Measurements from ENCODE around the gene RER1. TPM values are rescaled to one million over a fixed set of nuclear protein-coding genes. Genes with fewer than 3 reads are reported as not detected.

The RER1 gene
- total and polyA plus RNA-seq, 12 donors: 55.5 to 107 (median 77.3) TPM

GRCh38 chr1:2416403-2416802, 24.8 kb downstream of the RER1 start:
- peak overlapping the region in 1 of 10 donors; percentile 66 for H3K27ac ChIP-seq
- H3K9me3 ChIP-seq: no peaks in the 10 kb centered on the region
- 51 to 64% methylated on average over 10 to 12 of the region's 12 CpGs for WGBS, 2 donors
- intact Hi-C loops (cut with DNase I): loop anchor here in 7 of 10 donors (5.0 to 10.0 kb wide), 4 partner anchors 228 to 1008 kb away; no protein-coding TSS in a partner anchor
- peaks cover 0 to 59% (median 53%) of the 10 kb centered on the region in 7 donors for H3K27me3 ChIP-seq
- peak overlapping the region in 1 of 10 donors; percentile 47 for H3K4me3 ChIP-seq
- H3K36me3 ChIP-seq: no peaks in the 10 kb centered on the region
- ATAC-seq: no peak
- peak in 1 of 2 donors; percentile 9 for DNase-seq
- TF ChIP-seq CTCF (IDR thresholded peaks at IDR 0.05): no peak
- H3K4me1 ChIP-seq: peaks cover 3 to 28% (median 25%) of the 10 kb centered on the region in 9 donors

GRCh38 chr1:2417083-2417832, 25.6 kb downstream of the RER1 start:
- peaks cover 3 to 21% (median 18%) of the 10 kb centered on the region in 9 donors for H3K4me1 ChIP-seq
- intact Hi-C loops (cut with DNase I): loop anchor here in 7 of 10 donors (5.0 to 10.0 kb wide), 4 partner anchors 228 to 1008 kb away; no protein-coding TSS in a partner anchor
- no peak overlapping the region for H3K27ac ChIP-seq
- peaks cover 0 to 59% (median 53%) of the 10 kb centered on the region in 7 donors for H3K27me3 ChIP-seq
- no peak for ATAC-seq
- H3K36me3 ChIP-seq: no peaks in the 10 kb centered on the region
- peaks cover 0 to 1% (median 0%) of the 10 kb centered on the region in 11 donors for H3K9me3 ChIP-seq
- no peak overlapping the region for H3K4me3 ChIP-seq
- TF ChIP-seq CTCF (IDR thresholded peaks at IDR 0.05): no peak
- WGBS, 2 donors: 74 to 84% methylated on average over 13 of the region's 13 CpGs
- DNase-seq: peak in 1 of 2 donors; percentile 5

- WGBS, 2 donors: 72 to 73% methylated on average over 14 of the region's 14 CpGs
- intact Hi-C loops (cut with DNase I): loop anchor here in 7 of 10 donors (5.0 to 10.0 kb wide), 4 partner anchors 227 to 1007 kb away; no protein-coding TSS in a partner anchor
- Histone ChIP-seq H3K27ac (no peak overlapping the region), H3K27me3 (peaks cover 0 to 61% (median 53%) of the 10 kb centered on the region in 7 donors), H3K9me3 (peaks cover 0 to 7% (median 0%) of the 10 kb centered on the region in 11 donors), H3K36me3 (no peaks in the 10 kb centered on the region), H3K4me3 (no peak overlapping the region), H3K4me1 (peaks cover 3 to 20% (median 18%) of the 10 kb centered on the region in 9 donors)
- ATAC-seq (no peak), DNase-seq (no peak)
- no peak for TF ChIP-seq CTCF (IDR thresholded peaks at IDR 0.05)
Observed at GRCh38 chr1:2417833-2418225, 26.2 kb downstream of the RER1 start.

- no peaks in the 10 kb centered on the region for H3K36me3 ChIP-seq
- no peak overlapping the region for H3K27ac ChIP-seq
- H3K4me3 ChIP-seq: no peak overlapping the region
- ATAC-seq: no peak
- 66% methylated on average over 16 of the region's 16 CpGs for WGBS, 2 donors
- no peak for TF ChIP-seq CTCF (IDR thresholded peaks at IDR 0.05)
- no peak for DNase-seq
- intact Hi-C loops (cut with DNase I): loop anchor here in 7 of 10 donors (5.0 to 10.0 kb wide), 4 partner anchors 226 to 1006 kb away; no protein-coding TSS in a partner anchor
- H3K9me3 ChIP-seq: peaks cover 0 to 16% (median 2%) of the 10 kb centered on the region in 11 donors
- H3K4me1 ChIP-seq: peaks cover under 1 to 9% (median 8%) of the 10 kb centered on the region in 9 donors
- peaks cover 0 to 66% (median 53%) of the 10 kb centered on the region in 7 donors for H3K27me3 ChIP-seq
Observed at GRCh38 chr1:2418791-2419320, 27.2 kb downstream of the RER1 start.

Data from heart right ventricle (tissue), 16 donors.